ENCODE measurements around the gene FMN2. TPM values are rescaled to one million over a fixed set of nuclear protein-coding genes. Genes with fewer than 3 reads are reported as not detected.

FMN2 gene
- total RNA-seq, 1 donor = 35.0 TPM

- no peak for DNase-seq (ENCODE audit: low read depth)
- no peak for TF ChIP-seq CTCF (IDR thresholded peaks at IDR 0.05; ENCODE audit: insufficient read depth, low read depth, low read length)
- H3K4me3 ChIP-seq (ENCODE audit: low read depth, low read length) = no peak overlapping the region
Measured at GRCh38 chr1:240424740-240425464, 333.2 kb downstream of the FMN2 start.

- TF ChIP-seq CTCF (IDR thresholded peaks at IDR 0.05; ENCODE audit: insufficient read depth, low read depth, low read length) = no peak
- no peak overlapping the region for H3K4me3 ChIP-seq (ENCODE audit: low read depth, low read length)
- no peak for DNase-seq (ENCODE audit: low read depth)
Measured at GRCh38 chr1:240426051-240426450, 334.4 kb downstream of the FMN2 start.

- TF ChIP-seq CTCF (IDR thresholded peaks at IDR 0.05; ENCODE audit: insufficient read depth, low read depth, low read length) = no peak
- DNase-seq (ENCODE audit: low read depth) = no peak
- no peak overlapping the region for H3K4me3 ChIP-seq (ENCODE audit: low read depth, low read length)
Measured at GRCh38 chr1:240435996-240436566, 344.4 kb downstream of the FMN2 start.

GRCh38 chr1:240441669-240442068 lies 350.0 kb downstream of the FMN2 start:
- peak; percentile 38 for DNase-seq (ENCODE audit: low read depth)
- no peak overlapping the region for H3K4me3 ChIP-seq (ENCODE audit: low read depth, low read length)
- TF ChIP-seq CTCF (IDR thresholded peaks at IDR 0.05; ENCODE audit: insufficient read depth, low read depth, low read length) = no peak

GRCh38 chr1:240445369-240445768 lies 353.7 kb downstream of the FMN2 start:
- DNase-seq (ENCODE audit: low read depth) = no peak
- TF ChIP-seq CTCF (IDR thresholded peaks at IDR 0.05; ENCODE audit: insufficient read depth, low read depth, low read length) = no peak

GRCh38 chr1:240455228-240455821 lies 363.6 kb downstream of the FMN2 start:
- TF ChIP-seq CTCF (IDR thresholded peaks at IDR 0.05; ENCODE audit: insufficient read depth, low read depth, low read length) = peak; percentile 47
- no peak overlapping the region for H3K4me3 ChIP-seq (ENCODE audit: low read depth, low read length)
- DNase-seq (ENCODE audit: low read depth) = no peak

More at GRCh38 chr1:240445369-240445768, 353.7 kb downstream of the FMN2 start:
- H3K4me3 ChIP-seq (ENCODE audit: low read depth, low read length) = no peak overlapping the region

All from fibroblast of villous mesenchyme (primary cell).